Right lung (tissue), 5 donors: Measurements from ENCODE around the gene SPATA46. TPM values are rescaled to one million over a fixed set of nuclear protein-coding genes. Genes with fewer than 3 reads are reported as not detected.

Experiments used
- DNase-seq, 2 donors: peaks; one replicate each; pipeline ENCODE4 v3.0.0-alpha.2; 2013
- polyA plus RNA-seq, 5 donors: library from polyadenylated mRNA; unstranded; fragments of 120-200 nt; gene quantifications; one replicate each; pipeline versions ENCODE4 v1.2.1 to v1.2.3, GENCODE V29; 2013; ENCODE audit warnings: inconsistent platforms in 1 of 5, low replicate concordance in 1 of 5; ENCODE audit not compliant: insufficient read length in 5 of 5, insufficient read depth in 1 of 5

The SPATA46 gene
- polyA plus RNA-seq, 5 donors = 0.32 to 0.76 (median 0.36) TPM

DNA sequence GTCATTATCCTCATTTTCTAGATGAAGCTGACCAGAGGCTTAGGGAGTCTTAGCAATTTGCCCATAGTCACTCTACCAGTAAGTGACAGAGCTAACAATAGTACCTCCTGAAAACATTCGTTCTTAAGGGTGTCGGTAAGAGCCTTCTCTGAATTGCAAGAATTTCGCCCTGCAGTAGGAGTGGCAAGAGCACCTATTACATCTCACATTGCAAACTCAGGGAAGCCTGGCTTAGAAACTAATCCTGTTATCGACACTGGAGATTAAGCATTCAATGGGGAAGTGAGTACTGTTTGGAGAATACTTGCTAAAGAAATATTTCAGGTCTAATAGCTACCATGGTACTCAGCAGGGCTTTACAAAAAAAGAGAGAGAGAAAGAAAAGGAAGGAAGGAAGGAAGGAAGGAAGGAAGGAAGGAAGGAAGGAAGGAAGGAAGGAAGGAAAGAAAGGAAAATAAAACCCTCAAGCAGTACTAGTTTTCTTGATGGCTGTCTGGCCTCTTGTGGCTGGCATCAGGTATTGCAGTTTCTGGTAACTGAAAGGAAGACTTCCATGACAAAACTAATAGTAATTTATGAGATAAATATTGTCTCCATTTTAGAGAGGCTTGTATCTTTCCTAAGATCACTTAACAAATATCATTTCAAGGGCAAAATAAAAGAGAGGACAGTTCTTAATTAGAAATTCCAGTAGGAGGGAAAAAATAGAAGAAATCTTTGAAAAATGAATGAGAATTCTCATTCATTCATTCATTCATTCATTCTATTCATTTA is 15.3 kb upstream of the SPATA46 start:
- DNase-seq = peak; percentile 20 to 26

DNA sequence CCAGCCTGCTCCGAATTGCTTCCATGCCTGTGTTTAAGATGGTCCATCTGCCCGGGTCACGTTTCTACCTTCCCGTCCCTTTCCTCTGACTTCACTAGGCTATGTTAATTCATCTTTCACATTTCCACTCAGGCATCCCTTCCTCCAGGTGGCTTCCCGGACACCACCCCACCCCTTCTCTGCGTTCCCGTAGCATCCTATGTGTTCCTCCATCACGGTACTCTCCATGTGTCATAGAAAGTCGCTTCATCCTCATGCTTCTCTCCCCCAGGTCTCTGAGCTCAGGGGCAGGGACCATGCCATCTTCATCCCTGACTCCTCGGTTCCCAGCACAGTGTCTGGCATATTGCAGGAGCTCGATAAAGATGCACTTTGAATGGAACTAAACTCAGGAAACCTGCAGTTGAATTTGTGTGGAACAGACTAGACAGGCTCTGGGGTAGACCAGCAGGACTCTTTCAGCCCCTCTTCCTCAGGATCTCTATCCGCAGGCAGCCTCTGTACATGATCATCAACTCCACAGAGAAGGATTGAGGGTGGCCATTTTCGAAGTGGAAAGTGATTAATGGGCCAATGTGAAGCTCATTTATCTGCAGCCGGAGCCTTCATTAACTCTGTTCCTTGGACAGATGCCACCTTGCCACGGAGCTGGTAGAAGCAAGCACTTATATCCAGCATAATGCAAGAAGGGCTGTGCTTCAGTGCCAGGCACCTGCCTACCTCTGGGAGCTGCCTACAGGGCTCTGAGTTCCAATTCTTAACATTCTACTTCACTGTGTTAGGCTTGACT is 13.9 kb upstream of the SPATA46 start:
- no peak for DNase-seq

DNA sequence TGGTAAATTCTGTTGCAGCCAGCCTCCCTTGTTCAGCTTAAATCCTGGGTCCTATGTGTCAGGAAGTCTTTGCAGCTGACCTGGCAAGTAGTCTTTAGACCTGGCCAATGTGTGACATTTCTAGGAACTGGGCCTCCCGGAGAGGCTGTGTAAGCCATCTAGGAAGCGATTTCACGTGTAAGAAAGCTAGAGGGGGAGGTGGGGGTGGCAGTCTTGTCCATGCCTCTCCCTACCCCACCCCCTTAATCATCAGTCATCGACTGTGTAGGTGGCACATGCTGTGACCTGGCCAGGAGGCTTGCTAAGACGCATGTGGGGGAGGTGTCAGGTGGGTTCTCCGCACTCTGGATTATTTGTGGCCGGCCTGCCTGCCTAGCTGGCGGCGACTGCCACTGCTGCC is 13.3 kb upstream of the SPATA46 start:
- DNase-seq = no peak

DNA sequence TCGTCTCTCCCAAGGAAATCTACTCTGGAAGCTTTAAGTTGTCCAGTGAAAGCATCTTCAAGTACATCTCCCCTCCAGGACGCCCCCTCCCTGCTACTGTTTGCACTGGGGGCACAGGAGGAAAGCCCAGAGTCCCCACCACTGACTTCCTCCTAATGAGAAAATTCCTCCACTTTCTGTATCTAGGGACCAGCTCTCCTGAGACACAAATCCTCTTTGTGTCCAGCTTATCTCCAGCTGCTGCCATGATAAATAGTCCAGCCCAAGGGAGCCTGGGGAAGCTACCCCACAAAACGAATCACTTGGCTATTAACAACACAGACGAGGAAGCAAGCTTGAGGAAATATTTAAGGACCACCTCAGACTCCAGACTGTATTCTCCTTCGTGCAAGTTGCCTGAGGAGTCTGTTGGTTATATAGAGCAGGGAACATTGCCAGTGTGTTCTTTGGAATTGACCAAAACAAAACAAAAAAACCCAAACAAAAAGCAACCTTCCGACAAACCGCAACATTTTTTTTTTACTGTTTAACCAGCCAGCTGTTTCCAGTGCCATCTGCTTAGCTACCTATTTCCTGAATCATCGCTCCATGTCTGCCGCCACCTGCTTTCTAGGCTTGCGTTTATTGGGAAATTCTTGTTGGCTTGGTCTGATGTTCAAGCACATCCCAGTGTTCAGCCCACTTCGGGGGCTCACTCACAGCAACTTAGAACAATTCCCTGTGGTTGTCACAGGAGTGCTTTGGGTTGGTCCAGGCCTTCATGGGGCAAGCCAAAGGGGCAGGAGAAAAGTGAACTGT is 12.6 kb upstream of the SPATA46 start:
- DNase-seq = no peak

DNA sequence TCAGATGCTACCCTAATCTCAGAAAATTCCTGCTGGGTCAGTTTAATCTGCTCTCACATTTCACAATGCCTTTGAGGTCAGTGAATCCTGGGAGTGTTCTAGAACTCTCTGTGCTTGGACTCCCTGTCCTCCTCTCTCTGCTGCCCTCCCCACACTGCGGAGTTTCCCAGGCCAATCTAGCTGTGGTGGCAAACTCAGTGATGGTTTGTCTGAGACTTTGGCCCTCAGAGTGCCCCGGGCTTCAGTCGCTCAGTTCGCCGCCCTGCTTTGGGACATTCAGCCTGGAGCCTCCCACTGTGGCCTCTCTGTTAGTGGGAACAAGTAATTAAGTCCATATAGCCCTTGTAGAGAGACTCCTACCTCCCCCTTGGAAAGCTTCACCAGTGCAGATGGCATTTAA is 12.0 kb upstream of the SPATA46 start:
- DNase-seq = no peak

DNA sequence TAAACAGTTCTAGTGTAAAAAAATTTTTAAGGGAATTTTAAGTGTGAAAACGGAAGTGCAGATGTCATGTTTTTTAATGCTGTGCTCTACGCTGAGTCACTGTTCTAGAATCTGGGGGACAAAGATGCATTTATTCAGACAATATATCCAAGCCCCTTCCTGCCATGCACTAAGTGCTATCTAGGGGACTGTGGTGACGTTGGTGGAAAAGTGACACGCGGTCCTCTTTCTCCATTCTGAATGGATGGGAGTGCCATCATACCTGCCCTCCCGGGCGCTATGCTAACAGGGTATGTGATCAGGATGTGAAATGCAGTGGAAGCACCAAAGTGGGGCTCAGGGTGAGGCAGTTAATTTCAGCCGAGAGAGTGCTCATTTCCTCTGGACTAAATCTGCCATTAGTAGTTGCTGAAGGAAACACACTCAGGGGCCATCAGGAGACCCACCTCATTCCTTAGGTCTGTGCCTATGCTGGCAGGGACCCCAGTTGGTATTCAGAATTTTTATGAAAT is 11.5 kb upstream of the SPATA46 start:
- no peak for DNase-seq

DNA sequence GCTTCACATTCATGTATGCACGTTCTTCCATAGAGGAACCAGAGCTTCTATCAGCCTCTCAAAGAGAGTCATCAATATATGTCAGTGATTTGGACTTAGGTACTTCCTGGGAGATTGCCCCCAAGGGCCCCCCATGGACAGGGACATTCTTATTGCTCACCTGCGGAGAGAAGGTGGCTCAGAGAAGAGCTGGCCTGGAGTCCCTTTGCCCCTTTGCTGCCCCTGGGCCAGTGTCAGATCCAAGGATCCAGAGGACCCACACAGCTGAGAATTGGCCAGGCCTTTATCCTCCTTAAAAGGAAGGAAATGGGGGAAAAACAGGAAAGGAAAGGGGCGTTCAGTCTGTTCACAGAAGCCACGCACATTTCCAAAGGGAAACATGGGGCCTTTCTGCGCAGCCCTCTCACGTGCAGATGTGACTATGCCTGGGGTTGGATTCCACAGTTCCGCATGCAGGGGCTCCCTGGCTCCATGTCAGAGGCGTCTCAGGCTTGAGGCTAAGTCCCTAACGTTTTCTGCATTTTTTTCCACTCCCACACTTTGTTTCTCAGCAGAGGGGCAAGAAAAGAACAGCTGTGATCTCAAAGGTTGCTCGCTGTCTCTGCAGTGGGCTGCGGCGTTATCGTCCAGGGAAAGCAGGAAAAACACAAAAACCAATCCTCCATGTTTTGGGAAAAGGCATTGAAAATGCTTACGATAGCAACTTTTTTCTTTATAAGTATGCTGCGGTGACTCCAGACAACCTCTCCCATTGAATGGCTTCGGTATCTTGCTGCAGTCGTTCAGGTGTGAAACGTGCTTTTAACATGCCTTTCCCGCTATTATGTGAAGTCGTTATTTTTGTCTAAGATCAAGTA is 10.8 kb upstream of the SPATA46 start:
- DNase-seq = no peak

DNA sequence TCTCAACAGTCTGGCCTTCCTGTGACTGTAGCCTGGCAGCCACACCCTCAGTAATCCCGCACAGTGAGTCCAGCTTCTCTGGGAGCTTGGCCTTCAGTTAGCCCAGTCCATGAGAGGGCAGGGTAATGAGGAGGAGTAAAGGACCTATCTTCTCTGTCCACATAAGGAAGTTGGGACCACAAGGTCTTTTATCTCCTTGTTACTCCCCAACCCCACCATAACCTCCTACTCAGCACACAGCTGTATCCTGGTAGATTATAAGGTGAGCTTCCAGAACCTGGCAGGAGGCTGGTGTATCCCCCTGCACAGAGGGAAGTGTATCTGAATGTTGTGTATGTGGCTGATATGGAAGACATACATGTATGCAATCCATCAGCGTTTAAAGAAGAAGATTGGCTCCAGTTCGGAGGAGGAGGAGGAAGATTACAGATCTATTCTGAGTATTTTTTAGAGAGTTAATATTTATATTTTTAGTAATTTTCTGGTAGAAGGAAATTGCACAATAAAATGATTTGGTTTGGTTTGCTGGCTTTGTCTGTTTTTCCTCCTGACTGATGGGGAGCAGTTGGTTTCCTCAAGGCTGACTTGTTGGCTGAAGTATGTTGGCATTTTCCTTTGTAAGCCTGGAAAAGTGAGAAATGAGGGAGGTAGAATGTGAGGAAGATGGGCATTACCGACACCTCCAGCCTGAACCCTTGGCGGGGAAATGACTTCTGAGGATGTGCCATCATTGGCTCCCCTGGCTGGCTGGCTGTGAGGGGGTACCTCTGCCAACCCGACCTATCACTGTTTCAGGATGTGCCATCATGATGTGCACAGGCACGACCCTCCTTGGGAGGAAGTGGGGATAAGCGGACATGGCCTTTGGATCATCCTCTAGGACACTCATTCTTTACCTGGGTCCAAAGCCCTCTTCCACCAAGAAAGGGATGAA is 9.9 kb upstream of the SPATA46 start:
- DNase-seq = no peak

DNA sequence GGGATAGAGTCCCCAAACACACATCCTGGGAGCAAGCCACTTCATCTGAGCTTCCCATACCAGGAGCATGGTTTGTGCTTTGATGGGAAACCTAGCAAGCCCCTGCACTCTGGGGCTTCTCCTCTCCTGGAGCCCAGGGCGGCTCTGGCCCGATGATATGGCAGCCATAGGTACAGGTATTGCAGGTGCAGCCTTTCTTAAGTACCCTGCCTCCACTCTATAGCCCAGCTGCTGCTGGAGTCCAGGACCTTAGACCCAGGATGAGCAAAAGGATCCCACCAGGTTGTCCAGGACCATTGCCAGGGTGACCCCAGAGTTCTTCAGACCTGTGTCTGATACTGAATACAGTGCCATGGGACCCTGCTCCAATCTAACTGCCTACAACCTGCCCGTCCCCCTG is 9.0 kb upstream of the SPATA46 start:
- no peak for DNase-seq

DNA sequence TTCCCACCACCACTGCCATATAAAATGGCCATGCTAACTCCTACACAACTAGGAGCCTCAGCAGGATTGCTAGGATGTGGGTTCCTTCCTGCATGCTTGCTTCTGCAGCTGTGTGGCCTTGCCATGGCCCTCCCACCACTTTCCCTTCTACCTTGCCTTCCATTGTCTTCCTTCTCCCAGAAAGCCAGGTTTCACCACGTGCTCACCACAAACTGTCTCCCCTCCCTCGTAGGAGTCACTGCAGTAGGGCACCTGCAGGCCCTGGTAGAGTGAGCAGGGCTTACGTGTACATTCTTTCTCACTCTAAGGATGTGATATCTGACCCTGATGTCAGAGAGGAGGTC is 8.6 kb upstream of the SPATA46 start:
- DNase-seq = no peak

DNA sequence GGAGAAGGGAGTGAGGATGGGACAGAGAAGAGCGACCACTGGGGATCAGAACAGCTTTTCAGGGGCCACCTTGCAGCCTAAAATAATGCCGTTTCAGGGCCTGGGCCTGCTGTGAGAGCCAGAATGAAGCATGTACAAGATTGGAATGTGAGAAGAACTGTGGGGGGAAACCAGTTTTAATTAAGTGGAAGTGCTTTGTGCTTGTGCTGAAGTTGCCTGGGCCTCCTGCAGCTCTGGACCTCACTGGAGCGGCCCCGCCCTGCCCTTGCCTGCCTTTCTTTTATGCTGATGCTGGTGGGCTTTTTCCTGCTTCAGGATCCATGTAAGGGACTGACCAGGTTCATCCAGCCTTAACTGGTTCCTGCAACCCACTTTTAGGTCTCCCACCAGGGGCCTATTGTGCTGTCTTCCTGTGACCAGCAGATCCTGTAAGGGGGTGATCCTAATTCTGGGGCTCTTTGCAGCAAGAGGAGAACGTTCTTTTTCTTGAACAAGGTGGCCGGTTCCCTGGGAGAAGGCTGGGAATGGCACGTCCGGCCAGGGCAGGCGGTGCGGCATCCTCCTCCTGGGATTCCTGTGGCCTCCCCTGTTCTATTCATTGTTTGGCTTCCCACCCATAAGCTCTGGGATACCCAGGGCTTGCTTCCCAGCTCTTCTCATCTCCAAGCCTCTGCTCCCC is 8.1 kb upstream of the SPATA46 start:
- no peak for DNase-seq

DNA sequence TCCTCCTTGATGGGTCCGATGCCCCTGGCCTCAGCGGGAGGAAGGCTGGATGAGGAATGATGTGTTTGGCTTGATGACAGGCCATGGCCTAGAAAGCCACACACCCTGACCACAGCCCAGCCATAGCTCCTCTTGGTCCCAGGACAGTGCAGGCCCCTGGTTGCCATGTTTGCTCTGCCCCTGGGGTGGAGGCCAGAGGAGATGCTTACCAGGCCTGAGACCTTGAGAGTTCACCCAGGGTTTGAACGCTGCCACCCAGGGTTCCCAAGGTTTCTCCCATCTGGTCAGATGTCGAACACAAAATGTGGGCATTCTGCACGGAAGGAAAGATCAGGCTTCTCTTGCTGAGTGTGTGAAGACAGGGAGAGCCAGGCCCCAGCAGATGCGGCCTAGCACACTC is 7.5 kb upstream of the SPATA46 start:
- DNase-seq = no peak

DNA sequence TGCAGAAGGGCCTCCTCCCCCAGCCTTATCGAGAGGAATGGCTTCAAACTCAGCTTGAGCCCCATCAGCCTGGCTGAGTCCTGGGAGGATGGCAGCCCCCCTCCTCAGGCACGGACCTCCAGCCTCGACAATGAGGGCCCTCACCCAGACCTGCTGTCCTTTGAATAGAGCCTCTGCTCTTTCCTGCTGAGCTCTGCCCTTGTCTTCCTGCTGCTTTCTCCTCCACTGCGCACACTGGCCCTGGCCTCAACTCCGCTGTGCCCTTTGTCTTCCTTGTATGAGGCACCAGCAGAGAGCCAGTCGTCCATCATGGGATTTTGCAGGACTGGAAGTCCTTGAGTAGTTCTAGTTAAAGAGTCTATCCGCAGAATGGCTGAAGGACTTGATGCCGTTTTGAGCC is 6.9 kb upstream of the SPATA46 start:
- no peak for DNase-seq

DNA sequence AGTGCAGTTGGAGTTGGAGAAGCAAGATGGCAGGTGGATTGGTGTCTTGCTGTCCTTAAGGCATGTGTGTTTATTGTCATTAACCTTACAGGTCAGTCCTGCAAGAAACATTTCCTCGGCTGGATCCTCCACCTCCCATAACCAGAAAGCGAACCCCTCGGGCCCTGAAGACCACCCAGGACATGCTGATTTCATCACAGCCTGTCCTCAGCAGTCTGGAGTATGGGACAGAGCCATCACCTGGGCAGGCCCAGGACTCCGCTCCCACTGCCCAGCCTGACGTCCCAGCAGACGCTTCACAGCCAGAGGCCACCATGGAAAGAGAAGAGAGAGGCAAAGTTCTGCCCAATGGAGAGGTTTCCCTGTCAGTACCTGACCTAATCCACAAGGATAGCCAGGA is 6.4 kb upstream of the SPATA46 start:
- DNase-seq = no peak

DNA sequence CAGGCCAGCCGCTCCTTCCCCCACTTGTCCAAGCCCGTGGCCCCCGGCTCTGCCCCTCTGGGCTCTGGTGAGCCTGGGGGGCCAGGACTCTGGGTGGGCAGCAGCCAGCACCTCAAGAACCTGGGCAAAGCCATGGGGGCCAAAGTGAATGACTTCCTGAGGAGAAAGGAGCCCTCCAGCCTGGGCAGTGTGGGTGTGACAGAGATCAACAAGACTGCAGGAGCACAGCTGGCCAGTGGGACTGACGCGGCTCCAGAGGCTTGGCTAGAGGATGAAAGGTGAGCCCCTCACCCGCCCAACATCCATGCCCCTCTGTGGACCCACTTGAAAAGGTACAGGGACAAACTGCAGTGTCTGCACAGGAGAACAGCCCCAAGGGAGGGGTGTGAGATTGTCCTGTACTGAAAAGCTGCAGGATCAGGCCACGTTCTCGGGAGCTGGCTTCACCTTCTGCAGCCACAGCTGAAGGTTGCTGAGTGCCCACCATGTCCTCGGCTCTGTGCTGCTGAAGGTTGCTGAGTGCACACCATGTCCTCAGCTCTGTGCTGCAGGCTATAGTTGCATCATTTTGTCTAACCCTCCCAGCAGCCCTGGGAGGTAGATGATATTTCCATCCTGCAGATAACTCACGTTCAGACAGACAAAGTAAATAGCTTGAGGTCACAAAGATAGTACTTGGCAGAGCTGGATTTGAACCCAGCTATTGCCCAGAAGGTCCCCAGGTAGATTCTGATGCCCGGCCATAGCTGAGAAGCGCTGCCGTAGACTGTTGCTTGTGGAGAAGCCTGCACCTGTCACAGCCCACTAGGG is 5.5 kb upstream of the SPATA46 start:
- no peak for DNase-seq

DNA sequence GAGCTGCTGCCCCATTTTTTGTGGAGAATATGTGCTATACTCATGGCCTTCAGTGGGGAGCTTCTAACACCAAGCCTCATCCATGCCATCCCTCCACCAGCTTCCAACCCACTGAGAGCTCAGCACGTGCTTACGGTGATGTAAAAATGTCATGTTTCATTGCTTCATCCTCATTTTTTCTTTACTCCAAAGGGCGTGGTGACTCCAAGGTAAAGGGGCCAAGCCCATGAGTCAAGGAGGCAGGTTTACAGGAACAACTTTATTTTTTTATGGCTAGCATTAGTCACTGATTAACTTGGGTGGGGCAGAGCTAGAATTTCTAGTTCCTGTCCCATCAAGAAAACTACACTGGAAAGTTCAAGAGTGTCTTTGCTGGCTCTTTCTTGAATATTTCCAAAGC is 4.7 kb upstream of the SPATA46 start, which contains the start of gene C1orf226:
Gene C1orf226, plus strand, starts transcription at position 346 of the 400 bp plus-strand sequence. CDS start 174 bp downstream, outside the sequence.
- DNase-seq = no peak

DNA sequence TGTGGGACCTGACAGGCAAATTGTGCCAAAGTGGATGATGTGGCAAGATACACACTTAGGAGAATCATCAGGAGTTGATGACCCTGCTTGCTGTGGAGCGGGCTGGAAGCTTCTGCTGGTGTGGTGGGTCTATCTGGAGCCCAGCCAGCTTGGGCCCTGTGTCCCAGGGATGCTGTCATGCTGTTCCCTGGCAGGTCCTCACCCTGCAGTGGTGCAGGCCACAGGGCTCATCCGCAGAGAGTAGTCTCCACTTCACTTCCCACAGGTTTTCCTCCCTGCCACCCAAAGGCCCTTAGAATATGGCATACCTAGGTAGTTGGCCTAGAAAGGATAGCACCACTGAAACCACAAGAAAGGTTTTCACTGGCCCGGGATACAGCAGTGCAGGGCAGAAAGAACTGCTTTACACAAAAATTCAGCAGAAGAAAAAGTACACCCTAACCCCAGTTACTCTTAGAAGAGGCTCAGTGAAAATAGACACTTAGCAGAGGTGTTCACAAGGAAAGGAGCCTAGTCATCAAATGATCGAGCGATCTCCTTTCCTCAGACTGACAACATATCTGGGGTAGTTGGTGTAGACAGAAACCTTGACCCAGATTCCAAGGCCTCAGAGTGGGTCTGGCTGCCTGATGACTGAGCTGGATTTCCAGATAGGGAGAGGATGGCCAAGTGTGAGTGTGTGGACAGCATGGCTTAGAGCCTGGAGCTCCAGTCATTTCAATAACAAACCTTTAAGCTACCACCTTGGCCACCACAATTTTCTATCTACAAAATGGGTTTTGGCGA is 3.6 kb upstream of the SPATA46 start:
- no peak for DNase-seq

DNA sequence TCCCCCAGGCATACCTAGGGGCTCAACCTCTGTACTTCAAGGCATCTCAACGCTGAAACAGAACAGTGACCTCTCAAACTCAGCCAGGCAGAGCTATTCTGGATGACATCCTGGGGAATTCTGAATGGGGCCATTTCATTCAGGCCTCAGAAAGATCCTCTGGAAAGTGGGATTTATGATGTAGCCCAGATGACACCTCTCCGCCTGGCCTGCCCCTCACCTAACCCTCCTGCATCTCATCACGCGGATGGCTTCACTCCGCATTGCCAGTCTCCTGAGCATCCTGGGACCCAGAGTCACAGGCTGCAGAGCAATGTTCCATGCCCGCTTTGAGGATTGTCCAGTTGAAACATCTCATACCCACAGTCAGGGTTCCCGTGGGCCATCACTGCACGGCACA is 1.2 kb downstream of the SPATA46 start:
- DNase-seq = no peak
